Neural crest cell (in vitro differentiated cells): ENCODE results near the gene ARHGAP23. TPM values are rescaled to one million over a fixed set of nuclear protein-coding genes. Genes with fewer than 3 reads are reported as not detected.

Experiments
- DNase-seq: peaks from one replicate; pipeline ENCODE4 v3.0.0; 2021; ENCODE audit warnings: low read depth, mixed read lengths, low spot score
- H3K27ac Mint-ChIP-seq: one replicate; pipeline ENCODE4 v1.8.0; 2021; ENCODE audit warnings: mild to moderate bottlenecking, mixed read lengths; ENCODE audit not compliant: unreplicated experiment
- H3K27me3 Mint-ChIP-seq: 2 replicates; pipeline ENCODE4 v1.8.0; 2021; ENCODE audit warnings: low read depth, mild to moderate bottlenecking, mixed read lengths
- H3K36me3 Mint-ChIP-seq: 2 replicates; pipeline ENCODE4 v1.8.0; 2021; ENCODE audit warnings: low read depth, mild to moderate bottlenecking, mixed read lengths
- H3K4me1 Mint-ChIP-seq: 2 replicates; pipeline ENCODE4 v1.8.0; 2021; ENCODE audit warnings: mixed read lengths
- H3K4me3 Mint-ChIP-seq: one replicate; pipeline ENCODE4 v1.8.0; 2021; ENCODE audit warnings: mild to moderate bottlenecking, mixed read lengths
- H3K9me3 Mint-ChIP-seq: 2 replicates; pipeline ENCODE4 v1.8.0; 2021; ENCODE audit warnings: mixed read lengths
- total RNA-seq: library from RNA; stranded (reverse); gene quantifications from 2 replicates; pipeline ENCODE4 v1.2.1, GENCODE V29; 2021
- TF ChIP-seq, protein P1 (sequence below): fragments of 200-600 bp; sonication (generic); conservative IDR thresholded peaks from 2 replicates; pipeline ENCODE4 v1.5.0; 2021; ENCODE audit warnings: antibody characterized with exemption, mild to moderate bottlenecking

The ARHGAP23 gene
- total RNA-seq, 1 donor from 2014 or later: 30.0 TPM

DNA sequence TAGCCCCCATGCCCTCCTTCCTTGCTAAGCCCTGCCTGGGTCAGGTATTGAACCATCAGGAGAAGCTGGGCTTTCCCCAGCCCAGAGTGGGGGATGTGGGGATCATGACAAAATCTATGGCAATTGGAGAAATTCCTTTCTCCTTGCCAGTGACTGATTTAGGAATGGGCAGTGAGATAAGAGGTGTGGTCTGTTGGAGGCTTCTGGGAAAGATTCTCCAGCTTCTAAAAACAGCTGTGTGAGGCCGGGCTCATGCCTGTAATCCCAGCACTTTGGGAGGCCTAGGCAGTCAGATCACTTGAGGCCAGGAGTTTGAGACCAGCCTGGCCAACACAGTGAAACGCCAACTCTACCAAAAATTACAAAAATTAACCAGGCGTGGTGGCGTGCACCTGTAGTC is 108.4 kb downstream of the ARHGAP23 start:
- H3K4me1 Mint-ChIP-seq: peaks cover 39% of the 10 kb centered on the region
- H3K9me3 Mint-ChIP-seq: no peaks in the 10 kb centered on the region
- H3K4me3 Mint-ChIP-seq: no peak overlapping the region
- DNase-seq: no peak
- no peaks in the 10 kb centered on the region for H3K36me3 Mint-ChIP-seq
- H3K27ac Mint-ChIP-seq: peak overlapping the region; percentile 35
- no peaks in the 10 kb centered on the region for H3K27me3 Mint-ChIP-seq
- TF ChIP-seq, protein P1, sequence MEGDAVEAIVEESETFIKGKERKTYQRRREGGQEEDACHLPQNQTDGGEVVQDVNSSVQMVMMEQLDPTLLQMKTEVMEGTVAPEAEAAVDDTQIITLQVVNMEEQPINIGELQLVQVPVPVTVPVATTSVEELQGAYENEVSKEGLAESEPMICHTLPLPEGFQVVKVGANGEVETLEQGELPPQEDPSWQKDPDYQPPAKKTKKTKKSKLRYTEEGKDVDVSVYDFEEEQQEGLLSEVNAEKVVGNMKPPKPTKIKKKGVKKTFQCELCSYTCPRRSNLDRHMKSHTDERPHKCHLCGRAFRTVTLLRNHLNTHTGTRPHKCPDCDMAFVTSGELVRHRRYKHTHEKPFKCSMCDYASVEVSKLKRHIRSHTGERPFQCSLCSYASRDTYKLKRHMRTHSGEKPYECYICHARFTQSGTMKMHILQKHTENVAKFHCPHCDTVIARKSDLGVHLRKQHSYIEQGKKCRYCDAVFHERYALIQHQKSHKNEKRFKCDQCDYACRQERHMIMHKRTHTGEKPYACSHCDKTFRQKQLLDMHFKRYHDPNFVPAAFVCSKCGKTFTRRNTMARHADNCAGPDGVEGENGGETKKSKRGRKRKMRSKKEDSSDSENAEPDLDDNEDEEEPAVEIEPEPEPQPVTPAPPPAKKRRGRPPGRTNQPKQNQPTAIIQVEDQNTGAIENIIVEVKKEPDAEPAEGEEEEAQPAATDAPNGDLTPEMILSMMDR: no peak

DNA sequence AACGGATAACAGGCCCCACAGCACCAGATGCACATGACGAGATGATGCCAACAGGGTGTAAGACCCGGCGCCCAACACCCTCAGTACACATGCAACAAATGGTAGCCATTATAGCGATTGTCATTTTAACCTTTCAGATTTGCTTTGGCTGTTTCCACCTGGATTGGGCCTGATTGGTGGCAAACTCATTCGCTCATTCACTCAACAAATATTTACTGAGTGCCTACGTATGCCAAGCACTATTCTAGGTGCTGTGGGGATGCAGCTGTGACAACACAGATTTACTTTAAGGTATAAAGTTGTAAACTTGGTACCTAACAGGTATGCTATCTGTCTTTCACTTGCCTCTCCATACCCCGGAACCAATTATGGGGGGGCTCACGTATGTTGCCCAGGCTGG is 110.6 kb downstream of the ARHGAP23 start:
- H3K36me3 Mint-ChIP-seq: no peaks in the 10 kb centered on the region
- no peaks in the 10 kb centered on the region for H3K9me3 Mint-ChIP-seq
- peaks cover 19% of the 10 kb centered on the region for H3K4me1 Mint-ChIP-seq
- H3K27ac Mint-ChIP-seq: no peak overlapping the region
- H3K27me3 Mint-ChIP-seq: no peaks in the 10 kb centered on the region
- no peak overlapping the region for H3K4me3 Mint-ChIP-seq
- TF ChIP-seq, protein P1: no peak
- no peak for DNase-seq

DNA sequence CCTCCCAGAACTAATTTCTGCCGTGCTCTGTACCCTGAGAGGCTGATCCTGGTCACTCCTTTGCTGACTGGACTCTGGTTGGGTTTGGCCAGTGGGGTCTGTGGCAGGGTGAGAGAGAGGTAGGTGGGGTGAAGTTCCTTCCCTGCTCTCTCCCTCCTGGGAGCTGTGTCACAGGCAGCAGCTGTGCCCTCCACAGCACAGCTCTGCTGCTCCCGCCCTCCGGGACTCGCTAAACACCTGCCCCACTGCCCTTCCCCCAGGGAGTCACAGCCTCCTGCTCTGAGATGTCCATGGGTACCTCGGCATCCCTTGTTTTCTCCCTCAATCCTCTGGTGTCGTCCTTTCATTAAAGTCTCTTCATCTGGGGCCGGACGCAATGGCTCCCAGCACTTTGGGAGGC is 111.1 kb downstream of the ARHGAP23 start:
- Mint-ChIP-seq H3K9me3 (no peaks in the 10 kb centered on the region), H3K27ac (peak overlapping the region; percentile 43), H3K36me3 (no peaks in the 10 kb centered on the region), H3K4me3 (no peak overlapping the region), H3K27me3 (no peaks in the 10 kb centered on the region), H3K4me1 (peaks cover 14% of the 10 kb centered on the region)
- TF ChIP-seq, protein P1: no peak
- no peak for DNase-seq

DNA sequence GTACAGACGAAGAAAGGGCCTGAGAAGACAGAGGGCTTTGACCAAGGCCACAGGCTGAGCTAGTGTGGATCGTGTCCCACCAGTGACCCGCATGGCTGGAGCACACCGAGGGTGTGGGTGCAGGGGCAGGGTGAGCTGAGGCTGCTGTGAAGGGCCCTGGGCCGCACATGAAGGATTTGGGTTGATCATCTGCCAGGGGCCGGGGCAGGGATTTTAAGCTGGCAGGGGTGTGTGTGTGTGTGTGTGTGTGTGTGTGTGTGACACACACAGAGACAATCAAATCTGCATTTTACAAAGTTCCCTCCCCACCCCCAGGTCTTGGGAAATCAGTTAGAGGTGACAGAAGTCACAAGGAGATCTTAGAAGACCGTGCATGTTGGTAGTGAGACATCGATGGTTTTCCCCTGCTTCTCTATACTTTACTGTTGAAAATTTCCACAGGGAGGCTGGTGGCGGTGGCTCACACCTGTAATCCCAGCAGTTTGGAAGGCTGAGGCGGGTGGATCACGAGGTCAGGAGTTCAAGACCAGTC is 112.3 kb downstream of the ARHGAP23 start:
- Mint-ChIP-seq H3K4me3 (no peak overlapping the region), H3K9me3 (no peaks in the 10 kb centered on the region), H3K36me3 (no peaks in the 10 kb centered on the region), H3K27ac (no peak overlapping the region), H3K4me1 (peaks cover 11% of the 10 kb centered on the region), H3K27me3 (no peaks in the 10 kb centered on the region)
- TF ChIP-seq, protein P1: no peak
- no peak for DNase-seq

DNA sequence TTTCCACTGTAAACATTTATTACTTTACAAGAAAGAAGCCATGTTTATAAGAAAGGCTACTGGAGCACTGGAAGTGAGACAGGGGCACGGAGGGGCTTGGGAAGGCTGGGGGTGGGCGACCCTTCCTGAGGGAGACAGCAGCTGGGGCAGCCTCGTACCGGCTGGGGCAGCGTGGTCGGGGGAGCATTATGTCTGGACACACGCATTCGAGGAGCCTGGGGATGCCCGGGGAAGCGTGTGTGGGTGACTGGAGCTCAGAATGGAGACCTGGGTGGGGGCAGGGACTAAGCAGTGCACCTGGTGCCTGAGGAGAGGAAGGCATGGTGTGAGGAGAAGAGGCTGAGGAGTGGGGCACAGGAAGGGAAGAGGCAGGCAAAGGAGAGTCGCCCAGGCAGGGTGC is 113.0 kb downstream of the ARHGAP23 start:
- Mint-ChIP-seq H3K9me3 (no peaks in the 10 kb centered on the region), H3K27me3 (no peaks in the 10 kb centered on the region), H3K4me3 (no peak overlapping the region), H3K4me1 (peaks cover 4% of the 10 kb centered on the region), H3K36me3 (no peaks in the 10 kb centered on the region), H3K27ac (peak overlapping the region; percentile 27)
- DNase-seq: no peak
- TF ChIP-seq, protein P1: no peak
